ENCODE results near the gene STAT5A. TPM values are rescaled to one million over a fixed set of nuclear protein-coding genes. Genes with fewer than 3 reads are reported as not detected.
A peak's percentile ranks its signal among the peaks of the same experiment; 100 is the strongest.

Gene STAT5A
- total RNA-seq, 1 donor from 2014 or later: 45.5 TPM

- Mint-ChIP-seq H3K4me3 (ENCODE audit: unreplicated experiment) (no peak overlapping the region), H3K36me3 (ENCODE audit: unreplicated experiment) (peaks cover 38% of the 10 kb centered on the region), H3K4me1 (ENCODE audit: unreplicated experiment) (peaks cover 10% of the 10 kb centered on the region), H3K27me3 (ENCODE audit: unreplicated experiment) (no peaks in the 10 kb centered on the region), H3K9me3 (ENCODE audit: unreplicated experiment) (no peaks in the 10 kb centered on the region), H3K27ac (ENCODE audit: unreplicated experiment) (peak overlapping the region; percentile 76)
- TF ChIP-seq CTCF (IDR thresholded peaks at IDR 0.05): no peak
- DNase-seq (ENCODE audit: extremely low spot score, unreplicated experiment): no peak
Observed at GRCh38 chr17:42310787-42311215, 22.5 kb downstream of the STAT5A start.

- no peak for DNase-seq (ENCODE audit: extremely low spot score, unreplicated experiment)
- Mint-ChIP-seq H3K4me3 (ENCODE audit: unreplicated experiment) (no peak overlapping the region), H3K27ac (ENCODE audit: unreplicated experiment) (peak overlapping the region; percentile 76), H3K36me3 (ENCODE audit: unreplicated experiment) (peaks cover 37% of the 10 kb centered on the region), H3K27me3 (ENCODE audit: unreplicated experiment) (no peaks in the 10 kb centered on the region), H3K9me3 (ENCODE audit: unreplicated experiment) (no peaks in the 10 kb centered on the region), H3K4me1 (ENCODE audit: unreplicated experiment) (peaks cover 10% of the 10 kb centered on the region)
- TF ChIP-seq CTCF (IDR thresholded peaks at IDR 0.05): no peak
Observed at GRCh38 chr17:42311240-42312034, 23.1 kb downstream of the STAT5A start.

- Mint-ChIP-seq H3K36me3 (ENCODE audit: unreplicated experiment) (peaks cover 40% of the 10 kb centered on the region), H3K9me3 (ENCODE audit: unreplicated experiment) (no peaks in the 10 kb centered on the region), H3K4me3 (ENCODE audit: unreplicated experiment) (no peak overlapping the region), H3K27me3 (ENCODE audit: unreplicated experiment) (no peaks in the 10 kb centered on the region), H3K27ac (ENCODE audit: unreplicated experiment) (peak overlapping the region; percentile 76), H3K4me1 (ENCODE audit: unreplicated experiment) (peaks cover 10% of the 10 kb centered on the region)
- DNase-seq (ENCODE audit: extremely low spot score, unreplicated experiment): no peak
- no peak for TF ChIP-seq CTCF (IDR thresholded peaks at IDR 0.05)
Observed at GRCh38 chr17:42312035-42312284, 23.7 kb downstream of the STAT5A start.

- Mint-ChIP-seq H3K27ac (ENCODE audit: unreplicated experiment) (peak overlapping the region; percentile 76), H3K9me3 (ENCODE audit: unreplicated experiment) (no peaks in the 10 kb centered on the region), H3K4me1 (ENCODE audit: unreplicated experiment) (peaks cover 10% of the 10 kb centered on the region), H3K36me3 (ENCODE audit: unreplicated experiment) (peaks cover 42% of the 10 kb centered on the region), H3K4me3 (ENCODE audit: unreplicated experiment) (no peak overlapping the region), H3K27me3 (ENCODE audit: unreplicated experiment) (no peaks in the 10 kb centered on the region)
- peak; percentile 92 for DNase-seq (ENCODE audit: extremely low spot score, unreplicated experiment)
- peak; percentile 69 for TF ChIP-seq CTCF (IDR thresholded peaks at IDR 0.05)
Observed at GRCh38 chr17:42312285-42313130, 24.2 kb downstream of the STAT5A start.

GRCh38 chr17:42313389-42313772 is 25.1 kb downstream of the STAT5A start:
- H3K27me3 Mint-ChIP-seq (ENCODE audit: unreplicated experiment): no peaks in the 10 kb centered on the region
- peaks cover 44% of the 10 kb centered on the region for H3K36me3 Mint-ChIP-seq (ENCODE audit: unreplicated experiment)
- H3K4me1 Mint-ChIP-seq (ENCODE audit: unreplicated experiment): peaks cover 10% of the 10 kb centered on the region
- no peak for DNase-seq (ENCODE audit: extremely low spot score, unreplicated experiment)
- no peak overlapping the region for H3K4me3 Mint-ChIP-seq (ENCODE audit: unreplicated experiment)
- no peak for TF ChIP-seq CTCF (IDR thresholded peaks at IDR 0.05)
- H3K27ac Mint-ChIP-seq (ENCODE audit: unreplicated experiment): peak overlapping the region; percentile 41
- H3K9me3 Mint-ChIP-seq (ENCODE audit: unreplicated experiment): no peaks in the 10 kb centered on the region
